GM18867 (cell line): ENCODE data around the gene CNFN.

Experiments used
- ATAC-seq: cut with Tn5 transposase; IDR thresholded peaks from one replicate; pipeline ENCODE4 v1.9.1; 2021; ENCODE audit warnings: mild to moderate bottlenecking, moderate library complexity; ENCODE audit not compliant: unreplicated experiment

The CNFN gene

DNA sequence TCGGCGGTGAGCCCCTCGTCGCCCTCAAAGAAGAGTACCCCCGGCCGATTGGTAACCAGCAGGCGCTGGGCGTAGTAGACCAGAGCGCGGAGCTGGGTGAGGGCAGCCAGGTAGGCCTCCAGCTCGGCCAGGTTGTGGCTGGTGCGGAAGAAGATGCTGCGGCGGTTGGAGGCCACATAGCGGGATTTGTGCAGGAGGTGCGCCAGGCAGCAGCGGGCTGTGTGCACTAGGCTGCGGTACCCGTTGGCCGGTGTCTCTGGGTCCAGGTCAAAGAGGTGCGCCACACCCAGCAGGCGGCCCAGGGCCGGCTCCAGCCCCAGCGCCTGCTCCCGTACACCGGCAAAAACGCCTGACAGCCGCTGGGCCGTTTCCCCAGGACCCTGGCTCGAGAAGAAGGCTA is 20.3 kb upstream of the CNFN start:
- ATAC-seq: no peak

DNA sequence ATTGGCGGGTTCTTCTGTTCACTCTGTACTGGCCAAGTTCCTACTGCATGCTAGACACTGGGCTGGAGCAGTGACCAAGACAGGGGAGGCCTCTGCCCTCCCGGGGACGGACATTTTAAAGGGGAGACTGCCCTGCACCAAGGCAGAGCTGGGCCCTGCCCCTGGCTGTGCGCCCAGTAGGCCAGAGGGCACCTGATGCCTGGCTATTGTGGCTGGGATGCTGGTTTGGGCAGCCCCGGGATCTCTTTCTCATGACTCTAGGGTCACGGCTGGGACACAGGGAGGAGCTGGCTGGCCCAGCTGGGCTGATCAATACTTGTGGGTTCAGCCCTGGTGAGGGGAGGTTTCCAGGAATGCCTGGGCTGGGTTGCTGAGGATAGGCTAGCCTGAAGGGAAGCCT is 19.4 kb upstream of the CNFN start:
- ATAC-seq: no peak

DNA sequence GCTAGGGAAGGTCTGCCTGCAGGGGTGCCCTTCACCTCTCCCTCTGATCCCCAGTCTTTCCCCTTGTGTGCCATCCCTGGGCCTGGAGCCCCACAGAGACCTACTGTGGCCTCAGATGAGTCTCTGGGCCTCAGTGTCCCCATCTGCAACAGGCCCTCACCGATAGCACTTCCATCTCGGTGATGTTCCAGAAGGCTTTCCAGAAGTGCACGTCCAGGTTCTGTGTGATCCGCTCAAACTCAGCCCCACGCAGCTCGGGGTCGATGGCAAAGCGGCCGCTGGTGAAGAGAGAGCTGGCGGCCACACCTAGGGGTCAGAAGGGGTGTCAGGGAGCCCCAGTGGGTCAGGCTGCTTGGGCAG is 17.7 kb upstream of the CNFN start:
- no peak for ATAC-seq

DNA sequence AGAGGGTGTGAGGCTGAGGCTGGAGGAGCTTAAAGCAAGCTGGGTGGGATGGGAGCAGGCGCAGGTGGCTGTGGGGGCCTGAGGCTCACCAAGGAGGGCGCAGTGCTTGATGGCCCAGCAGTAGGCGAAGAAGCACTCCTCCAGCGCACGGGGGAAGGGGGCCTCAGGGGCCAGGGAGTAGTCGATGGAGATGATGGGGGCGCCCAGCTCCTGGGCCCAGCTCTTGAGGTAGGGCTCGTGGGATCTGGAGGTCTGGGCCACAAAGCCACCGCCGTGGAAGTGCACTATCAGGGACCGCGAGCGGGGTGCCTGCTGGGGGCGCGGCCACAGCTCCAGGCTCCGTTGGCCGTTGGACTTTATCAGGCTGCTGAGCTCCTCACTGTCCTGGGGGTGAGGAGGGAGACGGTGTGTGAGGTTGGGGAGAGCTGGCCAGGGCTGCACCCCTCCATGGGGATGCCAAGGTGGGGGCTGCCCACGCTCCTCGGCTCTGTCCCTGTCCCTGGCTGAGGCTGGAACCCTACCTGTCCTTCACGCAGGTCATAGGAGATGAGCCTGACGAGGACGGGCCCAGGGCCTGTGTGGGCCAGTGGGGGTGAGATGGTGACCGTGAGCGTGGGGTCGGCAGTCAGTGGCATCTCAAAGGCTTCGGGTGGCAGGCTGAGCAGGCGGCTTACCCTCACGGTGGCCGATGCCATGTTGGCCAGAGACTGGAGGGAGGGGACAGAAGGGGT is 17.2 kb upstream of the CNFN start:
- no peak for ATAC-seq

DNA sequence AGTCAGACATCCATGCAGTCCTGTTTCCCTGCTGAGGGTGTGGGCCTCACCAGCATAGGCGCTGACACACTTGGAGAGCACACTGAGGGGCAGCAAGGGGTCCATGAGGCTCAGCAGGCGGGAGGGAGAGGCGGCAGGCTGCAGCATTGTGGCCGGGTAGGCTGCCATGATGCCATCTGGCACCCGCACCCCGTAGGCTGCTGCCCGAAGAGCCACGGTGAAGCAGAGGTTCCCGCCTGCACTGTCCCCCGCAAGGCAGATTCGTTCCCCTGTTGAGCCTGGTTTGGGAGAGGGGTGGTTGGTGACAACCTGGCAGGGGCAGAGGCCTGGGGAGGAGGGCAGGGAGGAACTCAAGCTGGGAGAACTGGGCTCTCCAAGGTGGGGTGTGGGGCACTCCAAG is 16.0 kb upstream of the CNFN start:
- ATAC-seq: no peak

- no peak for ATAC-seq
These were observed 13.5 kb upstream of the CNFN start for GRCh38 chr19:42403586-42403985.

DNA sequence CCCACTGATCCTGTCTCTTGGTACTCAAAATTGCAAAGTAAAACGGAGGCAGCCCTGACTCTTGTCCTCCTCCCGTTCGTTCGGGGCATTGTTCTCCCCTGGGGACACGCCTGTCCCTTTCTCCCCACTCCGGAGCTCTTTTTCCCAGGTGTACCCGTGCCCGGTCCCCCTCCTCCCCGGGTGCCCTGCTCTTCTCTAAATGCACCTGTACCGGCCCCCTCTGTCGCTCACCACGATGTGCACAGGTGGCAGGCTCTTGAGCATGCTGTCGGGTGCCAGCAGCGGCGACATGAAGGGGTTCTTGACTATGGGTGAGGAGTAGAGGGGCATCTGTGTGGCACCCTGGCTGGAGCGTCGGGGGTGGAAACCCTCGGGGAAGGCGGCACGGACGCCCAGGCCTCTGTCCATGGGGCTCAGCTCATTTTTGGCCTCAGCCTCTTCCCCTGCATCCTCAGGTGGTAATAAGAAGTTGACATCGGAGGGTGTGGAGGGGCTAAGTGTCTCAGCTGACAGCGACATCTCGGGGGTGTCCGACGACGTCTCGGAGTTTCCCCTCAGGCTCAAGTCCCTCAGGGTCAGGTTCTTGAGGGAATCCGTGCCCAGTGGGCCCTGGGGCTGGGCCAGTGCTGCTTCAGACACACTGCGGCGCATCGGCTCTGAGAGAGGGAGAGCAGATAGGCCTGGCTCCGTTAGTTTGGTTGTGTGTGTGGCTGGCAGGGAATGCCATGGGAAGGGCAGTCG is 12.4 kb upstream of the CNFN start:
- ATAC-seq: no peak

DNA sequence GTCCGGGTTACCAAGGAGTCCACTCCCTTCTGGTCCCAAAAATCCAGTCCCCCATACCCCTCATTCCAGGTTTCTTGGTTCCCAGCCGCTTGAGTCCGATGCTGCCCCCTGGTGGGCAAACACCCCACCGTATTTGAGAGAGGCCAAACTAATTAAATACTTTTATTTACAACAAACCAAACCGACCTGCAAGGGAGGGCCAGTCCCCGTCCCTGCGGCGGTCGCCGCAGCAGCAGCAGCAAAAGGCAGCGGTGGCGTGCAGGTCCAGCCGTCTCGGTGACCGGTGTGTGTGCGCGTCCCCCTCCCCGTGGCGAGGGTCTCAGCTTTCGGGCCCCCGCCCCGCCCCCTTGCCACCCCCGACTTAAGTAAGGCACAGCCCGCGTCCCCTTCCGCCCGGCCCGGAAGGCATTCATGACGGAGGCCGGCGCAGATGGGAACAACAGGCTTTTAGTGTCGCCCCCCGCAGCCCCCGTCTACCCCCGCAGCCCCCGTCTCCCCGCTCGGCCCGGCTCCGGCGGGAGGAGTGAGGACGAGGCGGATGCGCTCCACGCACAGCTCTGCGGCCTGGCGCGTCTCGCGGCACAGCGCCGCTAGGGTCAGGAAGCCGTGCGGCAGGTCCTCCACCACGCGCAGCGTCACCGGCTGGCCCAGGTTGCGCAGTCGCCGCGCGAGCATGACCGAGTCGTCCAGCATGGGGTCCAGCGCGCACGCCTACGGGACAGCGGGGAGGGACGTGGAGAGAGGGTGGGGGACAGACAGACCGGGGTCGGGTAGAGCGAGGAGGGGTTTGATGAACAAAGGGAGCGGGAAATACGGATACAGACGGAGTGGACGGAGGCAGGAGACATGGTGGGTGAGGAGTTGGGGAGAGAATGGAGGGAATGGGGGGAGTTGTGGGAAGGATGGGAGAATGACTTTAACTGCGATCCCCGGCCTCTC is 11.5 kb upstream of the CNFN start:
- ATAC-seq: no peak

- no peak for ATAC-seq
These were observed 10.3 kb upstream of the CNFN start for GRCh38 chr19:42400404-42400803.

- no peak for ATAC-seq
These were observed 7.4 kb upstream of the CNFN start for GRCh38 chr19:42397263-42398166.

- ATAC-seq: peak; percentile 95
These were observed 6.5 kb upstream of the CNFN start for GRCh38 chr19:42396381-42397262.

GRCh38 chr19:42394751-42395150 is 4.7 kb upstream of the CNFN start:
- ATAC-seq: no peak

DNA sequence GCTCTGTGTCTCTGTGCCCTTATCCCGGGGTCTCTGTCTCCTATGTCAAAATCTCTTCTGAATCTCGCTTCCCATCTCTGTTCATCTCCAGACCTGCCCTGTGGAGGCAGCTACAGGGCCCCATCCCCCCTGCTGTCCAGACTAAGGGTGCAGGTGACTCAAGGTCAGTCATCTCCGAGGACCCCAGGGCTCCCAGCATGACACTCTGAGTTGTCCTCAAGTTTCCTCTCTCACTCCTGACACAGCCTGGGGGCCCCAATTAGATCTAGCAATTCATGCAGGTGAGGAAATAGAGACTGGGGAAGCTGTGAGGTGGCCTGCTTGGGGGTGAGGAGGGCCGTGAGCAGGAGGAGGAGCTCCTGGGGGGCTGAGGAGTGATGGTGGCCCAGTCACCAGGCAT is 2.1 kb upstream of the CNFN start:
- no peak for ATAC-seq

GRCh38 chr19:42388851-42389489 is 1.1 kb downstream of the CNFN start:
- ATAC-seq: no peak

DNA sequence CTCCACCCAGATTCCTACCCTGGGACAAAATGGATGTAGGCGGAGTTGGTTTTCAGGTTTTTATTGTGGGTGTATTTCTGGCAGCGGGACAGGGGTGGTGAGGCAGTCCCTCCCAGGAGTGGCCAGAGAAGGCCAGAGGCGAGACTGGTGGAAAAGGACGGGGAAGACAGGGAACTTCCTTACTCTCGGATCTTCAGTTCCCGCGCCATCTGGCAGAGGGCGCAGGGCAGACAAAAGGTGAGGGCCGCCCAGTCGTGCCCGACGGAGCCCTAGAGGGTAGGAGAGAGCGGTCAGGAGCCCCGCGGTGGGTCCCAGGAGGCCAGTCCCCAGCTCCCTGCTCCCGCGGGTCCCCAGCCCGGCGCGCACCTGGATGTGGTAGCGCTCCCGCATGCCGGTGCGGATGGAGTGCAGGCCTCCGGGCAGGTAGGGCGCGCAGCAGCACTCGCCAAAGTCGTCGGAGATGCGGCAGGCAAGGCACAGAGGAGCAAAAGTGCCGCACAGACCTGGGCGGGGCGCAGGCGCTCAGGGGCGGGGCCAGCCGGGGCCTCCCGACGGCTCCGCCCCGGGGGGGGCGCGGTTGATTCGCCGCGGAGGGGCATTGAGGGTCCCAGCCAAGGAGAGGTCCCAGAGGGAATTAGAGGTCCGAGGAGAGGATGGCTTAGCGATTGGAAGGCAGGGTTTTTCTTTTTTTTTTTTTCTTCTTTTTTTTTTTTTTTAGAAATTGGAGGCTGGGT is 3.0 kb downstream of the CNFN start:
- ATAC-seq: peak; percentile 62

DNA sequence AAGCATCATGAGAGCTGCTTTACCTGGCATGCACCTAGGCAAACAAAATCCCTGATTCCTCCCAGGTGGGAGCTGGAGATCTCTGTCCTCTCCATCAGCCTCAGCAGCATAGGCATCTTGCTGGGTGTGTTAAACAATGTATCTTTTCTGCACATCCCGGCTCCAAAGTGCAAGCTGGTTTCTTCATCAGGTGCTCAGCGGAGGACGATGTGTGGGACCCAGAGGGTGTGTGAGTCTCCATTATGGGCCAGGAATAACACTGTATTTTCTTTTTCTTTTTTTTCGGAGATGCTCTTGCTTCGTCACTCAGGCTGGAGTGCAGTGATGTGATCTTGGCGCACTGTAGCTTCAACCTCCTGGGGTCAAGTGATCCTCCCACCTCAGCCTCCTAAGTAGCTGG is 9.9 kb downstream of the CNFN start:
- ATAC-seq: no peak

DNA sequence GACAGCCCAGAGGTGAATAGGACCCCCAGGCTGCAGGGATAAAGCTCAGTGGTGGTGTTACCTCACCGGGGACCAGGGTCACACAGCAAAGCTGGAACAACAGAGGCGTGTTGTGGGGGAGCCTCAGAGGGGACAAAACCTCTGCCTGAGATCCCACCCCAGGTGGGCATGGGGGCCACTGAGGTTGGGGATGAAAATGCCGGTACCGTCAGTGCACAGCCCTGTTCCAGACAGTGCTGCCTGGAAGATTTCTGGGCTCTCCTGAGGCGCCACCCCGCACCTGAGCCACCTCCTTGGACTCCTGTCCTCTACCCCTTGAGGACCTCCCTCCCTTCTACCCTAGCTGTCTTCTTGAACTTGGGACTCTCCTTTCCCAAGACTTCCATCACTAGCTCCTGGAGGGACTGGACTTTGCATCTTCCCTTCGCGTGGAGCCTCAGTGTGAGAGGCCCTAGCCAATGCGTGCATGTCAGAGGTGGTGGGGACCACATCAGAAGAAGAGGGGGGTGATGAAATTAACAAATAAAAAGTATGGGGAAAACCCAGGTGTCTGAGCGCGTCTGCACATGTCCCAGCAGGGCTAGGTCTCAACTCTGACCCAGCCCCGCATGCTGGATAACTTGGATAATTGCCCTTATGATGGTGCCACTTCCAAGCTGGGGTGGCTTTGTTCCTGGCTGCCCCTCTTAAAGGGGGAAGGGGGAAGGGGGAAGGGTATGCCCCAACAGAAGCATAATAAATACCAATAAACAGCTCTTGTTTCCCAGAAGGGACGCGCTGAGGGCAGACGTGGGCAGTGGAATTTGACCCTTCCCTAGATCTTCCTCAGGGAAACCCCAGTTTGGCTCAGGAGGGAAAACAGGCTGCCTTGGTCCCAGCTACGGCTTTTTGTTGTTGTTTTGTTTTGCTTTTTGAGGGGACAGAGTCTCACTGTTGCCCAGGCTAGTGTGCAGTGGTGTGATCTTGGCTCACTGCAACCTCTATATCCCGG is 11.6 kb downstream of the CNFN start:
- no peak for ATAC-seq
